Colonic mucosa (tissue), 4 donors: ENCODE results near the gene ZNF497. TPM values are rescaled to one million over a fixed set of nuclear protein-coding genes. Genes with fewer than 3 reads are reported as not detected.

ENCODE experiments used
- DNase-seq: peaks from one replicate; pipeline ENCODE4 v3.0.0-alpha.2; 2020
- H3K27ac ChIP-seq: fragments of 200-600 bp; one replicate; pipeline ENCODE4 v1.8.0; 2021
- H3K27me3 ChIP-seq: fragments of 200-600 bp; one replicate; pipeline ENCODE4 v1.8.0; 2021
- H3K36me3 ChIP-seq: fragments of 200-600 bp; one replicate; pipeline ENCODE4 v1.8.0; 2021
- H3K4me1 ChIP-seq: fragments of 200-600 bp; one replicate; pipeline ENCODE4 v1.8.0; 2021; ENCODE audit warnings: mild to moderate bottlenecking
- H3K4me3 ChIP-seq: fragments of 200-600 bp; one replicate; pipeline ENCODE4 v1.8.0; 2021
- H3K9ac ChIP-seq, 2 donors: one replicate each; pipeline ENCODE4 v1.7.0; 2013; ENCODE audit warnings: control low read depth in 2 of 2, low read depth in 2 of 2, low read length in 2 of 2
- H3K9me3 ChIP-seq: fragments of 200-600 bp; one replicate; pipeline ENCODE4 v1.8.0; 2021
- CTCF ChIP-seq: fragments of 200-600 bp; IDR thresholded peaks from one replicate; pipeline ENCODE4 v1.8.0; 2022; ENCODE audit warnings: antibody characterized with exemption, mild to moderate bottlenecking
- intact Hi-C: fragments of 100-400 bp; cut with DNase I; formaldehyde crosslinking; loops from one replicate; pipeline ENCODE4 v1.14.1; 2022
- total RNA-seq, 2 donors: library from RNA; stranded (reverse); fragmentation: NEBNext Ultra II Directional in 1 of 2; extraction: Animal tissue kit (Norgen Biotek cat#: 25700) in 1 of 2; gene quantifications; one replicate each; pipeline ENCODE4 v1.2.1, GENCODE V29; 2021
- donor health status: healthy.
- donor health status: DM: no; HTN: no; CAD: no.
- donor health status: DM: no; HTN: no; CAD: no.

Gene ZNF497
- total RNA-seq, 2 donors from 2014 or later: 0.98 to 1.9 TPM

GRCh38 chr19:58388175-58388526 is 25.6 kb upstream of the ZNF497 start:
- H3K36me3 ChIP-seq: peaks cover 11% of the 10 kb centered on the region
- TF ChIP-seq CTCF: no peak
- no peak overlapping the region for H3K27ac ChIP-seq
- no peak for DNase-seq
- no peaks in the 10 kb centered on the region for H3K9me3 ChIP-seq
- intact Hi-C loops: no loop called here
- peak overlapping the region; percentile 61 to 85 for H3K9ac ChIP-seq
- H3K27me3 ChIP-seq: no peaks in the 10 kb centered on the region
- H3K4me1 ChIP-seq: peaks cover 6% of the 10 kb centered on the region
- peak overlapping the region; percentile 85 for H3K4me3 ChIP-seq

GRCh38 chr19:58387338-58388174 is 25.0 kb upstream of the ZNF497 start:
- no peak for DNase-seq
- Histone ChIP-seq H3K36me3 (peaks cover 11% of the 10 kb centered on the region), H3K27me3 (no peaks in the 10 kb centered on the region), H3K27ac (peak overlapping the region; percentile 94), H3K4me1 (peaks cover 6% of the 10 kb centered on the region), H3K4me3 (peak overlapping the region; percentile 85), H3K9ac (peak overlapping the region; percentile 61 to 85), H3K9me3 (no peaks in the 10 kb centered on the region)
- TF ChIP-seq CTCF: no peak
- intact Hi-C loops: no loop called here

GRCh38 chr19:58386576-58387337 is 24.2 kb upstream of the ZNF497 start, which contains the start of gene RPS5:
TSS of gene RPS5 (plus strand) at chr19:58387269. CDS start at chr19:58388138, 869 bp downstream.
- peak within 1 kb of the TSS; percentile 85 to 91 for H3K9ac ChIP-seq
- intact Hi-C loops: no loop called here
- no peaks in the 10 kb centered on the region for H3K9me3 ChIP-seq
- no peaks in the 10 kb centered on the region for H3K27me3 ChIP-seq
- H3K27ac ChIP-seq: peak within 1 kb of the TSS; percentile 94
- no peak for TF ChIP-seq CTCF
- peaks cover 7% of the 10 kb centered on the region for H3K36me3 ChIP-seq
- H3K4me3 ChIP-seq: peak within 1 kb of the TSS; percentile 85
- DNase-seq: peak; percentile 98
- H3K4me1 ChIP-seq: peaks cover 6% of the 10 kb centered on the region

- Histone ChIP-seq H3K4me3 (peak overlapping the region; percentile 85), H3K9ac (peak overlapping the region; percentile 85 to 91), H3K9me3 (no peaks in the 10 kb centered on the region), H3K27me3 (no peaks in the 10 kb centered on the region), H3K36me3 (peaks cover under 1% of the 10 kb centered on the region), H3K4me1 (peaks cover 6% of the 10 kb centered on the region), H3K27ac (peak overlapping the region; percentile 94)
- DNase-seq: no peak
- intact Hi-C loops: no loop called here
- TF ChIP-seq CTCF: no peak
Measured at GRCh38 chr19:58385891-58386575, 23.5 kb upstream of the ZNF497 start.

GRCh38 chr19:58385313-58385890 is 22.9 kb upstream of the ZNF497 start:
- Histone ChIP-seq H3K27me3 (no peaks in the 10 kb centered on the region), H3K9ac (peak overlapping the region; percentile 85 to 91), H3K9me3 (no peaks in the 10 kb centered on the region), H3K27ac (peak overlapping the region; percentile 94), H3K4me3 (no peak overlapping the region), H3K36me3 (no peaks in the 10 kb centered on the region), H3K4me1 (peaks cover 6% of the 10 kb centered on the region)
- TF ChIP-seq CTCF: no peak
- intact Hi-C loops: no loop called here
- no peak for DNase-seq
